DOHH2 (cell line): Measurements from ENCODE around the gene MEFV.

Source experiments
- H3F3A ChIP-seq: fragments of 200-600 bp; sonication (generic), shearing (Covaris generic); 2 replicates; pipeline ENCODE4 v1.6.0; 2016; ENCODE audit warnings: antibody characterized with exemption, mild to moderate bottlenecking; ENCODE audit not compliant: control insufficient read depth, insufficient read depth
- H3K27ac ChIP-seq: fragments of 200-600 bp; sonication (generic); 2 replicates; pipeline ENCODE4 v1.5.1; 2014; ENCODE audit warnings: low read depth, mild to moderate bottlenecking, low read length, moderate library complexity
- H3K27me3 ChIP-seq: fragments of 200-600 bp; sonication (generic); 2 replicates; pipeline ENCODE4 v1.6.1; 2014; ENCODE audit warnings: mild to moderate bottlenecking, low read length, mixed read lengths; ENCODE audit not compliant: control insufficient read depth
- H3K36me3 ChIP-seq: fragments of 200-600 bp; sonication (generic); 2 replicates; pipeline ENCODE4 v1.6.1; 2014; ENCODE audit warnings: mild to moderate bottlenecking, low read length, moderate library complexity, mixed read lengths; ENCODE audit not compliant: control insufficient read depth
- H3K4me1 ChIP-seq: fragments of 200-600 bp; sonication (generic); 2 replicates; pipeline ENCODE4 v1.6.1; 2014; ENCODE audit warnings: mild to moderate bottlenecking, low read length, mixed read lengths; ENCODE audit not compliant: control insufficient read depth
- H3K4me2 ChIP-seq: fragments of 200-600 bp; sonication (generic); 2 replicates; pipeline ENCODE4 v1.6.0; 2014; ENCODE audit warnings: mild to moderate bottlenecking, low read length, moderate library complexity
- H3K4me3 ChIP-seq: fragments of 200-600 bp; sonication (generic); 2 replicates; pipeline ENCODE4 v1.5.1; 2014; ENCODE audit warnings: mild to moderate bottlenecking, low read length, mixed read lengths
- H3K79me2 ChIP-seq: fragments of 200-600 bp; sonication (generic); 2 replicates; pipeline ENCODE4 v1.6.1; 2014; ENCODE audit warnings: mild to moderate bottlenecking, low read length, mixed read lengths; ENCODE audit not compliant: control insufficient read depth
- H3K9me2 ChIP-seq: fragments of 200-600 bp; sonication (generic); replicated peaks from 2 replicates; pipeline ENCODE4 v1.6.1; 2014; ENCODE audit warnings: mild to moderate bottlenecking, low read length, mixed read lengths; ENCODE audit not compliant: control insufficient read depth
- H3K9me3 ChIP-seq: fragments of 200-600 bp; sonication (generic); 2 replicates; pipeline ENCODE4 v1.6.1; 2014; ENCODE audit warnings: antibody characterized with exemption, low read length, mixed read lengths; ENCODE audit not compliant: control insufficient read depth, insufficient read depth
- H4K20me1 ChIP-seq: fragments of 200-600 bp; sonication (generic); 2 replicates; pipeline ENCODE4 v1.6.0; 2014; ENCODE audit warnings: low read depth, mild to moderate bottlenecking, antibody characterized with exemption, low read length, moderate library complexity; ENCODE audit not compliant: control insufficient read depth, insufficient read depth
- EZH2phosphoT487 ChIP-seq: fragments of 200-600 bp; sonication (generic); IDR thresholded peaks from 2 replicates; pipeline ENCODE4 v1.6.1; 2017; ENCODE audit warnings: borderline replicate concordance, mild to moderate bottlenecking, antibody characterized with exemption, low read length, moderate library complexity, mixed read lengths
- TF ChIP-seq, protein P1 (sequence below): fragments of 200-600 bp; sonication (generic); IDR thresholded peaks from one replicate; pipeline ENCODE4 v1.5.1; 2014; ENCODE audit warnings: antibody characterized with exemption, mild to moderate bottlenecking, low read depth, low read length; ENCODE audit not compliant: poor library complexity, severe bottlenecking

MEFV gene

DNA sequence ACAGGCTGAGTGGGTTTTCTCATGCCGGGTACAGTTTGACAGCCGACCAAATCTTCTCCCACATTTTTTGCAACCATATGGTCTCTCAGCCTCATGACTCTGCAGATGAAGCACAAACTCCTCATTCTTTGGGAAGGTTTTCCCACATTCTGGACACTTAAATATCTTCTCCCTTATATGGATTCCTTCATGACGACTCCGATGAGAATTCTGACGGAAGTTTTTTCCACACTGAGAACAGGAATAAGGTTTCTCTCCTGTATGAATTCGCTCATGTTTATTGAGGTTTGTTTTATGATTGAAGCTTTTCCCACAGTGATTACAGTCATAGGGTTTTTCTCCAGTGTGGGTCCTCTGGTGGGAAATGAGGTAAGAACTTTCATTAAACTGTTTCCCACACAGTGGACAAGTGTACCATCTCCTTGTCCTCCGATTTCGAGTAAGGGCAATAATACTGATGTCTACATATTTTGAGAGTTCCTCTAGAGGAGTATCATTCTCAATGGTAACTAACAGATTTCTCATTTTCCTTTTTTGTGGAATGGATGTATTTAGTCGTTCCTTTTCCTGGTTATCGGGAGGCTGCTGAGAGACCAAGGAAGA is 32.4 kb downstream of the MEFV start:
- Histone ChIP-seq H4K20me1 (no peaks in the 10 kb centered on the region), H3F3A (no peaks in the 10 kb centered on the region), H3K27ac (no peak overlapping the region), H3K36me3 (peaks cover 58% of the 10 kb centered on the region), H3K4me3 (no peak overlapping the region), H3K9me3 (peaks cover 50% of the 10 kb centered on the region), H3K79me2 (no peaks in the 10 kb centered on the region), H3K9me2 (no peaks in the 10 kb centered on the region), H3K27me3 (no peaks in the 10 kb centered on the region), H3K4me2 (no peak overlapping the region), H3K4me1 (no peaks in the 10 kb centered on the region)
- TF ChIP-seq, protein P1, sequence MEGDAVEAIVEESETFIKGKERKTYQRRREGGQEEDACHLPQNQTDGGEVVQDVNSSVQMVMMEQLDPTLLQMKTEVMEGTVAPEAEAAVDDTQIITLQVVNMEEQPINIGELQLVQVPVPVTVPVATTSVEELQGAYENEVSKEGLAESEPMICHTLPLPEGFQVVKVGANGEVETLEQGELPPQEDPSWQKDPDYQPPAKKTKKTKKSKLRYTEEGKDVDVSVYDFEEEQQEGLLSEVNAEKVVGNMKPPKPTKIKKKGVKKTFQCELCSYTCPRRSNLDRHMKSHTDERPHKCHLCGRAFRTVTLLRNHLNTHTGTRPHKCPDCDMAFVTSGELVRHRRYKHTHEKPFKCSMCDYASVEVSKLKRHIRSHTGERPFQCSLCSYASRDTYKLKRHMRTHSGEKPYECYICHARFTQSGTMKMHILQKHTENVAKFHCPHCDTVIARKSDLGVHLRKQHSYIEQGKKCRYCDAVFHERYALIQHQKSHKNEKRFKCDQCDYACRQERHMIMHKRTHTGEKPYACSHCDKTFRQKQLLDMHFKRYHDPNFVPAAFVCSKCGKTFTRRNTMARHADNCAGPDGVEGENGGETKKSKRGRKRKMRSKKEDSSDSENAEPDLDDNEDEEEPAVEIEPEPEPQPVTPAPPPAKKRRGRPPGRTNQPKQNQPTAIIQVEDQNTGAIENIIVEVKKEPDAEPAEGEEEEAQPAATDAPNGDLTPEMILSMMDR, result no peak
- TF ChIP-seq EZH2phosphoT487, result no peak

DNA sequence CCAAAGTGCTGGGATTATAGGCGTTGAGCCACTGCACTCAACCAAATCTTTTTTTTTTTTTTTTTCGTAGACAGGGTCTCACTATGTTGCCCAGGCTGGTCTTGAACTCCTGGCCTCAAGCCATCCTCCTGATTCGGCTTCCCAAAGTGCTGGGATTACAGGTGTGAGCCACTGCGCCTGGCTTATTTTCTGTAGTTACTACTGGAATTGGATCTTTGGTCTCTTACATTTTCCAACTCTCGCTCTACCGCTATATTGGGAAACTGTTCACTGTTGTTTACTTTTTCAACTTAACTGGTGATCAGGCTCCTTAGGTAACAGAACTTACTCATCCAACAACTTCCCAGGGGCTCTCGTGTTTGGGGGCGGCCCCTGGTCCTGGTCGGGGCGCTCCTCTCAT is 35.6 kb downstream of the MEFV start:
- Histone ChIP-seq H3K79me2 (no peaks in the 10 kb centered on the region), H3K9me3 (peaks cover 40% of the 10 kb centered on the region), H3K27me3 (peaks cover 16% of the 10 kb centered on the region), H3F3A (no peaks in the 10 kb centered on the region), H3K27ac (no peak overlapping the region), H3K4me1 (peaks cover 6% of the 10 kb centered on the region), H3K36me3 (peaks cover 34% of the 10 kb centered on the region), H3K4me3 (no peak overlapping the region), H4K20me1 (no peaks in the 10 kb centered on the region), H3K9me2 (no peaks in the 10 kb centered on the region), H3K4me2 (no peak overlapping the region)
- no peak for TF ChIP-seq EZH2phosphoT487
- TF ChIP-seq, protein P1, result no peak

GRCh38 chr16:3216263-3216640 is 40.2 kb downstream of the MEFV start:
- H3K4me3 ChIP-seq, result no peak overlapping the region
- no peaks in the 10 kb centered on the region for H3K36me3 ChIP-seq
- H4K20me1 ChIP-seq, result no peaks in the 10 kb centered on the region
- H3K4me1 ChIP-seq, result peaks cover 19% of the 10 kb centered on the region
- H3K79me2 ChIP-seq, result no peaks in the 10 kb centered on the region
- H3K4me2 ChIP-seq, result no peak overlapping the region
- H3K27ac ChIP-seq, result no peak overlapping the region
- H3K9me3 ChIP-seq, result peaks cover 4% of the 10 kb centered on the region; the same call in 1 of the 2 replicates
- no peaks in the 10 kb centered on the region for H3K9me2 ChIP-seq
- H3F3A ChIP-seq, result no peaks in the 10 kb centered on the region
- no peak for TF ChIP-seq EZH2phosphoT487
- TF ChIP-seq, protein P1, result no peak
- H3K27me3 ChIP-seq, result peaks cover 16% of the 10 kb centered on the region
